ENCODE measurements around the gene HOXD4. TPM values are rescaled to one million over a fixed set of nuclear protein-coding genes. Genes with fewer than 3 reads are reported as not detected.

The HOXD4 gene
- total RNA-seq, 3 donors from 2014 or later = 4.7 to 6.5 (median 5.9) TPM

GRCh38 chr2:176172895-176173566 lies 21.7 kb downstream of the HOXD4 start:
- no peak for DNase-seq
- no peak overlapping the region for H3K4me3 ChIP-seq
- ATAC-seq = no peak

GRCh38 chr2:176173567-176174381 lies 22.4 kb downstream of the HOXD4 start:
- ATAC-seq (no peak), DNase-seq (no peak)
- H3K36me3 ChIP-seq (ENCODE audit: low read depth) = no peaks in the 10 kb centered on the region
- intact Hi-C loops (cut with DNase I, micrococcal nuclease) = no loop called here
- H3K9me3 ChIP-seq = no peaks in the 10 kb centered on the region
- no peak overlapping the region for H3K4me3 ChIP-seq
- no peak for TF ChIP-seq CTCF (IDR thresholded peaks at IDR 0.05)
- peaks cover 14% of the 10 kb centered on the region for H3K4me1 ChIP-seq (ENCODE audit: low read depth)

More at GRCh38 chr2:176172895-176173566, 21.7 kb downstream of the HOXD4 start:
- intact Hi-C loops (cut with DNase I, micrococcal nuclease) = no loop called here
- TF ChIP-seq CTCF (IDR thresholded peaks at IDR 0.05) = no peak
- Histone ChIP-seq H3K4me1 (ENCODE audit: low read depth) (peaks cover 11% of the 10 kb centered on the region), H3K9me3 (no peaks in the 10 kb centered on the region), H3K36me3 (ENCODE audit: low read depth) (no peaks in the 10 kb centered on the region)

GRCh38 chr2:176174382-176174823 lies 23.1 kb downstream of the HOXD4 start:
- ATAC-seq = peak; percentile 20
- Histone ChIP-seq H3K36me3 (ENCODE audit: low read depth) (no peaks in the 10 kb centered on the region), H3K9me3 (no peaks in the 10 kb centered on the region), H3K4me3 (no peak overlapping the region), H3K4me1 (ENCODE audit: low read depth) (peaks cover 19% of the 10 kb centered on the region)
- TF ChIP-seq CTCF (IDR thresholded peaks at IDR 0.05) = no peak
- DNase-seq = peak in 1 of 3 donors; percentile 37
- intact Hi-C loops (cut with DNase I, micrococcal nuclease) = no loop called here

- H3K4me1 ChIP-seq (ENCODE audit: low read depth) = peaks cover 19% of the 10 kb centered on the region
- no peaks in the 10 kb centered on the region for H3K9me3 ChIP-seq
- ATAC-seq = peak; percentile 37
- no peak overlapping the region for H3K4me3 ChIP-seq
- intact Hi-C loops (cut with DNase I, micrococcal nuclease) = no loop called here
- no peak for TF ChIP-seq CTCF (IDR thresholded peaks at IDR 0.05)
- peak; percentile 49 to 57 (median 57) for DNase-seq
- no peaks in the 10 kb centered on the region for H3K36me3 ChIP-seq (ENCODE audit: low read depth)
Observed at GRCh38 chr2:176174824-176175708, 23.7 kb downstream of the HOXD4 start.
